GM18505 (cell line): ENCODE measurements around the gene NPVF.

Source experiments
- ATAC-seq: cut with Tn5 transposase; IDR thresholded peaks from one replicate; pipeline ENCODE4 v1.9.1; 2021; ENCODE audit not compliant: unreplicated experiment
- POLR2A ChIP-seq: IDR thresholded peaks from 4 replicates; pipeline ENCODE4 v1.6.1; 2011; ENCODE audit warnings: borderline replicate concordance; ENCODE audit not compliant: insufficient read depth, insufficient read length; ENCODE audit errors: extremely low read depth

NPVF gene, protein sequence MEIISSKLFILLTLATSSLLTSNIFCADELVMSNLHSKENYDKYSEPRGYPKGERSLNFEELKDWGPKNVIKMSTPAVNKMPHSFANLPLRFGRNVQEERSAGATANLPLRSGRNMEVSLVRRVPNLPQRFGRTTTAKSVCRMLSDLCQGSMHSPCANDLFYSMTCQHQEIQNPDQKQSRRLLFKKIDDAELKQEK

GRCh38 chr7:25228386-25228785 is at the start of gene NPVF:
NPVF (minus strand) TSS chr7:25228486; CDS start chr7:25228439, 47 bp downstream.
- ATAC-seq = no peak
- no peak for TF ChIP-seq POLR2A

- no peak for ATAC-seq
- TF ChIP-seq POLR2A = no peak
Measured at GRCh38 chr7:25272265-25272664, 44.0 kb upstream of the NPVF start.

- no peak for TF ChIP-seq POLR2A
- ATAC-seq = no peak
Measured at GRCh38 chr7:25263337-25263736, 35.1 kb upstream of the NPVF start.

DNA sequence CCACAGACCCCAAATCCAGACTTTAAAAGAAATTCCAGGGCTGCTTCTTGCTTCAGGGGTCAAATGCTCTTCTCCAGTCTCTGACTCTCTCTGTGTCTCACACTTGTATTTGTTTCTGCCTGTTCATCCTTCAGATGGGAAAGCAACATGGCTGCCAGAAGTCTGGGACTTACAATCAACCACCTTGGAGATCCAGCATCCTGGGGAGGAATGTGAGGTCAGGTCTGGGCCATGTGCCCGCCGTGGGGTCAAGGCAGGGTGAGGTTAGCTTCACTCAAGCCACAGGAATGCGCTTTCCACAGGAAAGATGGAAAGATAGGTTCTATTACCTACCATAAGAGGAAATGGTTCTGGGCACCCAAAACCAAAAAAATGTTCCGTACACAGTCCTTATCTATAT is 34.3 kb upstream of the NPVF start:
- TF ChIP-seq POLR2A = no peak
- no peak for ATAC-seq

- ATAC-seq = no peak
- no peak for TF ChIP-seq POLR2A
Measured at GRCh38 chr7:25261545-25262140, 33.4 kb upstream of the NPVF start.

GRCh38 chr7:25260862-25261494 is 32.7 kb upstream of the NPVF start:
- no peak for ATAC-seq

DNA sequence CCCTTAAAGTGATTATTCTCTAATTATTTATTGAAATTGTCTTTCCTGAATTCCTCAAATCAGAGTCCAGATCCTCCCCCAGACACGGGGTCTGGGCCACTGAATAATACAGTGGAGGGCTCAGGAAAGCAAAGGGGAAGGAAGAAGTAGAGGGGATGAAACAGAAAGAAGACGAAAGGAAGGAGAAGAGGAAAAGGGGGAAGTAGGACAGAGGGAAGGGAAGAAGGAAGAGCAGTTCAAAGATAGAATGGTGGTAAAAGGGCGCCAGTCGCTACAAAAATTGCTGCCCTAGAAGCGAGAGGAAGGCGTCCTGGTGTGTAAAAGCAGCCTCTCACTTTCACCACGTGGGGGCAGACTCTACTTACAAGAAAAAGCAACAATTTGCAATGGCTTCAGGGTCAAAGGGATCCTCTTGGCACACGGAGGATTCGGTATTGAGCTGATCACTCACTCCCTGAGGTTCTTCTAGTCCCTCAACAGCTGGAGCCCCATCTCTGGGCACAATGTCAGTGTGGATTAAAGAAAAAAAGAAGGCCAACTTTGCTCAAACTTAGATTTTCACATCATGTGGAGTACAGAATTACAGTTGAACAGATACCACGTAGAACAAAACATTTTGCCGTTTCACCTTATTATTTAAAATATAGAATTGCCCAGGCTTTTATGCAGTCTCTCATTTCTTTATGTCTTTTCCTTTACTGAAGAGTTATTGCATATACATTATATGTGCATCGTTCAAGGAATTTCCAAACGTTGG is 31.4 kb upstream of the NPVF start:
- no peak for ATAC-seq
- TF ChIP-seq POLR2A = no peak

More at GRCh38 chr7:25260862-25261494, 32.7 kb upstream of the NPVF start:
- no peak for TF ChIP-seq POLR2A

DNA sequence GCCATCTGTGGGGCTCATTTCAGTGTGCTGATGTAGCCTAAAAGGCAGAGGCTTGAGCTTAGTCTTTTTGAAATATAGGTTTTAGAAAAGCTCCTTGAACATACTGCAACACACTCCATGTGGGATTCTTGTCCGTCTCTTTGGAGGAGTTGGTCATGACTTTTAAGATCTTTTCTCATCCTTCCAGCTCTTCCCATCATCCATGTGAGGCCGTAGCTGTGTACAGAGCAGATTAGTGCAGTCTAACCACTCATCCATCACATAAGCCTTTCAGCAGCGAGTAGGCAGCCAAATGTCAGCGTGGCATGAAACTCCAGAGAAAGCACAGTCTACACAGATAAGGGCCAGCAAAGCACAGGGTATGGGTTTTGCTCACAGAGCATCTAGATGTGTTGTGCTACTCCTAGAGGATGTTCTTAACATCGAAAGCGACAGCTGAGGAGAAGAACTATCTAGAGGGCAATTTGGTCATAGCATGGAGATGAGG is 28.1 kb upstream of the NPVF start:
- no peak for TF ChIP-seq POLR2A
- ATAC-seq = no peak

DNA sequence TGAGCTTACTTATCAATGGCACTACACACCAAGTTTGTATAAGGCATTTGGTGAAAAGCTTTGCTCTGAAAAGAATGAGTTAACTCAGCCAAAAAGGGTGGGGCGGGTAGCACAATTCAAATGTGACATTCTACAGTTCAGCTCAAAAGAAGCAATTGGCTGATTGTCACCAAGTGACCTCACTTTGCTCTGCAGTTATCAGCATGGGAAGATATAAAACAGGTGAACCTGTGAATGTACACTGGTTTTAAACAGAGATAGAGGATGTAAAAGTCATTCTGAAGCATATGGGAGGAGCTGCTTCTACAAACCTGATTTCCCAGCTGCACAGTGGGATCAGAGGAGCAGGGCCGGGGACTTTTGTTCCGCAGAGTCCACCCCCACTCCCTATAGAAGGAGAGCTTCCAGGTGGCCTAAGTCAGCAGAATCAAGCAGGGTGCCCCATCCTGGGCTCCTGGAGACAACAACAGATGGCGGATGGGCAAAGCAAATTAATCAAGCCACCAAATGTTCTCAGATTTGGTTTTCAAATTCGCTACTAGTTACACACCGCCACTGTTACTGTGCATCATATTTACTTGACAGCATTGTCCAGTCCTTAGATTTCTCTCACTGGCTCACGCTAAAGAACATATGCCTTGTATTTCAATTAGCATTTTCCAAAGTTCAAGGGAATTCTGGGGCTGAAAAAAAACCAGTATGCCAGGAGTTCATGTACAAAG is 27.5 kb upstream of the NPVF start:
- no peak for TF ChIP-seq POLR2A
- no peak for ATAC-seq

DNA sequence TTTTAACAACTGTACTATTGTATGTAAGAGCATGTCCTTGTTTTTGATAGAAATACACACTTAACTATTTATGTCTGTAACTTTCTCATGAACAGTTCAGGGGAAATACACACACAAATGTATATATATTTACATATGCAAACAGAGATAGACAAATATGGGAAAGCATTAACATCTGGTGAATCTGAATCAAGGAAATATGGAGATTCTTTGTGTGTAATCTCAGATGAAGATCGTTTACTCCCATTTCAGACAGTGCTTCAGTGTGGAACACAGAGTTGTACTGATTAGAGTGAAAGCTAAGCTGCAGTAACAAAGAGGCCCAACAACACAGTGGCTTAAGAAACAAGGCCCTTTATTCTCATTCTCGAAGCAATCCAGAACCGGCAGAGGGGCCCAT is 26.3 kb upstream of the NPVF start:
- TF ChIP-seq POLR2A = no peak
- no peak for ATAC-seq

- no peak for TF ChIP-seq POLR2A
- no peak for ATAC-seq
Measured at GRCh38 chr7:25253714-25254113, 25.4 kb upstream of the NPVF start.

DNA sequence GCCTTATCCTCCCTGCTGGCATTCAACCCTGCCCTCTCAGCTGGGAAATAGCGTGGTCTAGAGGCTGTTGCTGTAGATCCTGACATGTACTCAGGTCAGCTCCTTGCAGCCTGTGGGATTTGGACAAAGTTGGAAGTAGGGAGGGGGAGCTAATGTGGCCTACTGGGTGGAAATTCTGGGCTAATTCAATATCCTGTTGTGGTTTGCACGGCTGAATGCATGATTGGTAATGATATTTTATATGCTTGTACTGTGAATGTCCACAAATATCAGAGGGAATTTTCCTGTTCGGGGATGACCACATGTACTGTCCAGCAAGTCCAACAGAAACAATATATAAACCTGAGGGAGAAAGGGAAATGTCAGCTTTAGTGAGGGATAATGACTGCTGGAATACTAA is 22.1 kb upstream of the NPVF start:
- ATAC-seq = no peak
- no peak for TF ChIP-seq POLR2A

DNA sequence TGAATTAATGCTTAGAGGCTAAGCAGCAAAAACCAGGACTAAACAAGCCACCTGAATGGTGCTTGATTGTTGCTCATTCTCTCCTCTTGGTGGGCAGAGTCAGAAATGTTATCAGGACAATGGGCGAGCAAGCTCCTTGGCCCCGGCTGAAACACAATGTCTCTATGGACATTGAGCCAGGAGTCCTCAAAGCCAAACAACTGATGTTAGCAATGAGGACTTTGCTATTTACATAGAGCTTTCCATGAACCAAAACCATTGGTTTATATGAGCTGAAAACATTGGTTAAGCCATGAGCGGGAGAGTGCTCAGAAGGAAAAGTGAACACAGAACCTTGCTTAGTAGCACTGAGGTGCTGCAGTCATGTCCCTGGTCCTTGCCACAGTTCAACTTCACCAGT is 21.5 kb upstream of the NPVF start:
- ATAC-seq = no peak

DNA sequence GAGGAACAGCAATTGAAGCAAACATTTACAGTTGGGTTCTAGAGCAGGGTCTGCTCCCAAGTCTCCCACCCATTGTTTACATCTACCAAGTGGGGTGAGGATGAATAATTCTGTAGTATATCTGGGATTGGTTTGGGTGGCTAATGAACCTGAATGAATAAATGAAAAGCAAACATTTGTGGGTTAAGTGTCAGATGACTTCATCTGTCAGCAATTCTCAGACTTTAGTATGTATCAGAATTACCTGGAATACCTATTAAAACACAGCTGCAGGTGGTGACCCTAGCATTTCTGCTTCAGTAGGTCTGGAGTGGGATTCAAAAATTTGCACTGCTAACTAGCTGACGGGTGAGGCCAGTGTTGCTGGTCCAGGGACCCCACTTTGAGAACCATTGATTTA is 18.0 kb upstream of the NPVF start:
- no peak for ATAC-seq
- no peak for TF ChIP-seq POLR2A

More for the DNA sequence above, 21.5 kb upstream of the NPVF start:
- no peak for TF ChIP-seq POLR2A
